Astrocyte (in vitro differentiated cells and primary cell): ENCODE data around the gene ATP8B4.

Experiments used
- EZH2 ChIP-seq: IDR thresholded peaks from 2 replicates; pipeline ENCODE4 v1.6.1; 2012; ENCODE audit warnings: mild to moderate bottlenecking, low read length, inconsistent platforms; ENCODE audit not compliant: insufficient read depth
- TF ChIP-seq, protein P1 (sequence below): IDR thresholded peaks from 2 replicates; pipeline ENCODE4 v1.5.1; 2011; ENCODE audit warnings: low read depth, mild to moderate bottlenecking, inconsistent platforms, low read length, moderate library complexity; ENCODE audit not compliant: insufficient read depth

DNA sequence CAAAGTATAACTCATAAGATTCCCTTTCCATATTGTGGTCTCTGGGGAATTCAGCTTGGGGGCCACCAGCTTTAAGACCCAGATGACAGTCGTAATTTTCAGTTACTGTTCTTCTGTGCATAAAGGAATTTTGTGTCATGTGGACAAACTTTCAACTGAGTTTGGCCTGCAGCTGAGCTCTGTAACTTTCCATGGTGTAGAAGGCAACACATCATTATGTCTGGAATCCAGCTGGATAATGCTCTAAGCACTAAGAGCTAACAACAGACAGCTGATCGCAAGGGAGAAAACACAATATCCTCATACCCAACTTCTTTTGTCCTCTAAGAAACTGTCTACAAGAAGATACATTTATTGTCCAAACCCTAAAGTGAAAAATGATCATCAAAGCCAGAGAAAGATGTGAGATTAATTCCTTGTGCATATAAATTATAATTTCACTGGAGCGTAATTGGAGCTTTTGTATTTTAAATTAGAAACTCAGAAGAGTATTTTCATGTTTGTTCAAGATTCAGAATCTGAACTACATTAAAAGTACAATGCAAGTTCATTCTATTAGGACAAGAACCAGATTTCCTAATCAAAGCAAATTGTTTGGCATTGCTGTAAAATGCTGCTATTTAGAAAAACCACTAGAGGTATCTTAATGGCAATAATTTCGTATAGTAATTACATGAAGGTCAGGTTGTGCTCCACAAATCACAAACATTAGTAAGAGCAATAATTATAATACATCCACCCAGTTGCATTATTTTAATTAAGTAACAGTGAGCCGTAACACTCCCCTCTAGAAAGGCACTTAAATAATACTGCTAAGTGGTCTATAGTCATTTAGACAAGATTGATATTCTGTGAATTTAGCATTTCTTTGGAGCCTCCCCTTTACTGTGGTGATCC, 218.8 kb downstream of the ATP8B4 start:
- TF ChIP-seq, protein P1, sequence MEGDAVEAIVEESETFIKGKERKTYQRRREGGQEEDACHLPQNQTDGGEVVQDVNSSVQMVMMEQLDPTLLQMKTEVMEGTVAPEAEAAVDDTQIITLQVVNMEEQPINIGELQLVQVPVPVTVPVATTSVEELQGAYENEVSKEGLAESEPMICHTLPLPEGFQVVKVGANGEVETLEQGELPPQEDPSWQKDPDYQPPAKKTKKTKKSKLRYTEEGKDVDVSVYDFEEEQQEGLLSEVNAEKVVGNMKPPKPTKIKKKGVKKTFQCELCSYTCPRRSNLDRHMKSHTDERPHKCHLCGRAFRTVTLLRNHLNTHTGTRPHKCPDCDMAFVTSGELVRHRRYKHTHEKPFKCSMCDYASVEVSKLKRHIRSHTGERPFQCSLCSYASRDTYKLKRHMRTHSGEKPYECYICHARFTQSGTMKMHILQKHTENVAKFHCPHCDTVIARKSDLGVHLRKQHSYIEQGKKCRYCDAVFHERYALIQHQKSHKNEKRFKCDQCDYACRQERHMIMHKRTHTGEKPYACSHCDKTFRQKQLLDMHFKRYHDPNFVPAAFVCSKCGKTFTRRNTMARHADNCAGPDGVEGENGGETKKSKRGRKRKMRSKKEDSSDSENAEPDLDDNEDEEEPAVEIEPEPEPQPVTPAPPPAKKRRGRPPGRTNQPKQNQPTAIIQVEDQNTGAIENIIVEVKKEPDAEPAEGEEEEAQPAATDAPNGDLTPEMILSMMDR: no peak
- TF ChIP-seq EZH2: no peak
